GM21529 (cell line): ENCODE measurements around the gene NOS1AP.

Experiments used
- ATAC-seq: cut with Tn5 transposase; IDR thresholded peaks from one replicate; pipeline ENCODE4 v1.9.1; 2021; ENCODE audit not compliant: unreplicated experiment

The NOS1AP gene

DNA sequence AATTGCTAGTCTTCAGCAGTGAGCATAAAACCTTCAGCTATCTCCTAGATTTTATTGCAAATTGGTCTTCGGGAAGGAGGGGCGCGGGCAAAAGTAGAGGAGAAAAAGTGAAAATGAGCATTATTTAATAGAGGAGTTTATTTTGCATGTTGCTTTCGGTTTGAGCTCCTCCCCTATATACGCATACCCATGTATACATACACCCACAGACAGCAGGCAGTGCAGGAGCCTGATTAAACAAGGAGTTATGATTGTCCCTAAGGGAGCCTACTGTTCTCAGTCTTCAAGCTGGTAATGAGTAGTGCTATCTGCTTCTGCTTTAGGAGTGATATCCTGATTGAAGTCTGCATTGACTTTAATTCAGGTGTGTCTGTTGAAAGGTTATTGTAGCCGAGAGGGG, 173.3 kb downstream of the NOS1AP start:
- no peak for ATAC-seq

DNA sequence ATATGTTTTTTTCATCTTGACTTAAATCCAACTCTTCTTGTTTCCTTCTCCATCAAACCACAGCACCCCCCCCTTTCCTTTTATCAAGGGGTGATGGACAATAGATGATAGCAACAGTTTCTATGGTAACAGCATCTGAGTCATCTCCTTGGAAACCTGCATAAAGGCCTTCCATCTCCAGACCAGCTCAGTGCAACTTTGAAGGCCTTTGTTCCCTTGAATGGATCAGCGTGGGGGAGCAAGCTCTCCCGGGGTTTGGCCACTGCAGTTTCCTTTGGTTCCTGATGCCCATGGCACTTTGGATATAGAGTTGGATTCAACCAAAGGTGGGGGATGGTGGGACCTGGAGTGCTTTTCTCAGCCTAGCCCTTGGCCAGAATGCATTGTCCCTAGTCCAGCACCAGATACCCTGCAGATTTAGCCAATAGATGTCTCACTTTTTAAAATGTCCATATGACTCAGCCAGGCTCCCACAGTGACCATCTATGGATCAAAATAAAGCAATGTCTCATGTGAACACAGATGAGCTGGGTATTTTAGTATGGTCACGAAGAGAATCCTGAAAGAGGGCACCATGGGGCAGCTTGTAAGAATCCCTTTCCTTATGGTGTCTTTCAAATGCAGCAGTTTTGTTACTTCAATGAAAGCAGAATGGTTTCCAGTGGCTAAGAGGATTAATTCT, 179.5 kb downstream of the NOS1AP start:
- ATAC-seq = no peak

DNA sequence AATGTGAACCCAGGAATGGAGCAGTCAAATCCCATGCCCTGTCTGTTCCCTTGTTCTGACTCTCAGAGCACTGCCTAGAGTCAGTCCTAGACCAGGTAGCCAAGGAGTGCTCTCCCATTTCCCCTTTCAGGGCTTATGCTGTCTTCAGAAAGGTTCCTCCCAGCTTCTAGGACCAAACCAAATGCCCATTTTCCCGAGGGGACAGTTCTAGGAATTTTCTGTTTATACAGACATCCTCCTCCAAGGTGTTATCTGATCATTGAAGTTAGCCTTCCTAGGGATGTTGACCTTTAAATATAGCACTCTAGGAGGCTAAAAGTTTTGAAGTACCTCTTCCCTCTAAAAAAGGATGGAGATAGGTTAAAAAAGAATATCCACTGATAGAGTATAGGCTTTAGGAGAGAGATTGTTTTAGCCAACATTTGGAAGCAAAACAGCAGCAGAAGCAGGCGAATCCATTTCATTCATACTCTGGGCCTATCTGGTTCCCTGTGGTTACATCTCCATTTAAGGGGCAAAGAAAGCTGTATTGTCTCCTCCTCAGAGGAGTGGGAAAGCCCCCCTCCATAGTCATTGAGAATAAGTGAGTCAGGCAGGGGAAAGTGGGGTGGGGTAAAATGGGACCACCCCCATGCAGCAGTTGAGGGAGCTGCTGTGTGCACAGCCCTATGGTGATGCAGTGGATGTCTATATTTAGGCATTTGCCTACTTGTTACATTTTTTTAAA, 180.7 kb downstream of the NOS1AP start:
- ATAC-seq = no peak

DNA sequence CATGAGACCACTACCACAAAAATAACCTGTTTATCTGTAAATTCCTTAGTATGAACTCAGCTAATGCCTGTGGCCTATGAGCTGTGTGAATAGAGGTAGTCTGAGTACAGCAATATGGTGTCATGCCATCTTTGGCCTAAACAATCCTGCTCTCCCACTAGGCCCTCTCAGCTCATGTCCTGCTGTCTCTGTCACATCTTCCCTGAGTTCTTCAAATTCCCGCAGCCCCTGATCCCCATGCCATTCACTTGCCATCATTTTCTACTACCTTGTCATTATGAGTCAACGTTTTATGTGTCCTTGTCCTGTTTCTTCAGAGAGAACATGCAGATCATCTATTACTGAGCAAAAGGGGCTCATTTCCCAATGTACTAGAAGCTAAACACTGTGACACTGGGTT, 181.6 kb downstream of the NOS1AP start:
- no peak for ATAC-seq

DNA sequence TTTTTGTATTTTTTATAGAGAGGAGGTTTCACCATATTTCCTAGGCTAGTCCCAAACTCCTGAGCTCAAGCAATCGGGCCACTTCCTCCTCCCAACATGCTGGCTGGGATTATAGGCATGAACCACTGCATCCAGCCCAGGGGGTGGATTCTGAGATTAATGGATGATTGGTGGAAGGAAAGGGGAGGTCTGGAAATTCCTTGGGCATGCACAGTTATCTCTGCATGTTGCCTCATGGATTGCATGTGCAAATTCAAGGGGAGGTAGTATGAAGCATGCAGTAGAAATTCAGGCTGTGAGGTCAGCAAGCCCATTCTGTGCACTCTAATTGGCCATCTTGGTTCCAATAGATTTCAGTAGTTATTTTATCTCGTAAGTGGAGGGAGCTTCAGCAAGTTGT, 182.7 kb downstream of the NOS1AP start:
- ATAC-seq = no peak

DNA sequence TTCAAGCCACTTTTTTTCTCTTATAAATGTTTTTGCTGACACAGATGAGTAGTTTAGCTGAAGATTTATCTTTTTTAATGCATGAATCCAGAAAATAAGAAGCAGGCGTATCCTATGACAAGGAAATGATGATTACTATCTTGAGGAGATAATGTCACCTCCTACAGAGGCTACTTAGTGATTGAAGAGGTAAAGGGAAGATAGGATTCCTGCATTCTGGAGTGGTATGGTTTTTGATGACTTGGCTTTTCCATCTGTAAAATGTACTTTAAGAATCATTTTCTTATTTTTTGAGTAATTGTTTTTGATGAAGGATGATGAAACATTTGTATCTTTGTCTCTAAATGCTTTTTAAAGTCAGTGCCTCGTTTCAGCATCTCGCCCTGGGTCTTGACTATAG, 184.3 kb downstream of the NOS1AP start:
- ATAC-seq = no peak

DNA sequence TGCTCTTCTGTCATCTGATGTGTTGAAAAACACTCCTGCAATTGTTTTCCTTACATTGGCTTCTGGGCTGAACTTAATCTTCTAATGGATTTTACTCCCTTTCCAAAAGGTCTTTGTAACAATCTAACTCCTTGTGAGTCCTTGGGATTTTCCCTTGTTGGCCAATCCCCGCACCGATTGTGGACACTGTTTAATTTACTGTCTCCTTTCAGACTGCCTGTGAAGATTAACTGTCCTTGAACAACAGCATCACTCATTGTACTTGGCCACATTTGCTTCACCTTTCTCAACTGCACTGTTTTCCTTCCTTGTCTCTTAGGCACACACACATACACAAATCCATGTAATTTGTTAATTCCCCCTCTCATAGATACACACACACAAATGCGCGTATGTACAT, 186.8 kb downstream of the NOS1AP start:
- ATAC-seq = no peak

DNA sequence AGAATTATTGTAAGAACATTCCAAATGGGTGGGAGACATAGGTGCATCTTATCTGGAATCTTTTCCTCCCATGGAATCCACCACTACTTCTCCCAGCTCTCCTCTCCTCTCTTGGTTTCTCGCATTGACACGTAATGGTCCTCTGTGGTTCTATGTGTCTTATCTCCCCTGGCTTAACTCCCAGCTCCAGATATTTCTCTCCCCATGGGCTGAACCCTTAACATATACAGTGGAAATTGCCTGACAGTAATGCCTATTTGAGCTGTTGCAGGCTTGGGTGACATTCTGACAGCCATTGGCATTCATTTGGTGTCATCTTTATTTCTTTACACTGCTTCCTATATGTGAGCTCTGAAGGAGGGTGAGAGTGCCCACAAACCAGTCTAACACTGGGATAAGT, 188.9 kb downstream of the NOS1AP start:
- ATAC-seq = no peak

DNA sequence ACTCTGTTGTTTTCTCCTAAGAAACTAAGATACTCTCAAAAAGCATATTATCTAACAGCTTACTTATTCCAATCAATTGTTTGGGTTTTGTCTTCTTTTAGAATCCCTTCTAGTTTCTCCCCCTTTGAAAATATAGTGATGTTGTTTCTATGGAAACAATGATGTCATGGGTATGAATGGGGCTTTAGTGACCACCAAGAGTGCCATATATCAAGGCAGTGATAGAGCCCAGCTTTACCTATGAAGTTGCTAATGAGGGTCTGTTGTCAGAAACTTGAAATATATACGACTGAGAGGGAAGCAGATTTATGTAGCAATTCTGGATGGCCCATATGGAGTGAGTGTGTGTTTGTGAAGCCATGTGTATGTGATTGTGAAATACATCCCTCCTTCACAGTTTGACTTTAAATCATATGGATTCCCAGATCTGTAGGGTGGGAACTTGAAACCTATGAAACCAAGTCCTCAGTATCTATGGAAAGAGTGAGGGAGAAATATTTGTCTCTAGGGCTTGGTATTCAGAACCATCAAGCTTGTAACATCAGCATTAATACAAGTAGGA, 190.5 kb downstream of the NOS1AP start:
- ATAC-seq = no peak

DNA sequence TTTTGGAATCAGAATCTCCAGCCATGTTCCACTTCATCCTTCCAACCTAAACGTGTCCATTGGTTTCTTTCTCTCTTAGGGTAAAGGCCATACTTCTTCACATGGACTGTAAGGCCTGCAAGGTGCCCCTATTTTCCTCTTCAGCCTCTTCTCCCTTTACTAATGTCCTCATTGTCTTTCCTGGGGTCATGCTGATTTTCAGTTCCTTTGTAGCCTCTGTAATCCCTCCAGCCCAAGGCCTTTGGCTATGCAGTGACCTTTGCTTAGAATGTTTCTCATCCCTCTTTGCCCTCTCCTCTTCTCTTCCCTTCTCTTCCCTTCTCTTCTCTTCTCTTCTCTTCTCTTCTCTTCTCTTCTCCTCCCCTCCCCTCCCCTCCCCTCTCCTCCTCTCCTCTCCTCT, 194.6 kb downstream of the NOS1AP start:
- no peak for ATAC-seq

DNA sequence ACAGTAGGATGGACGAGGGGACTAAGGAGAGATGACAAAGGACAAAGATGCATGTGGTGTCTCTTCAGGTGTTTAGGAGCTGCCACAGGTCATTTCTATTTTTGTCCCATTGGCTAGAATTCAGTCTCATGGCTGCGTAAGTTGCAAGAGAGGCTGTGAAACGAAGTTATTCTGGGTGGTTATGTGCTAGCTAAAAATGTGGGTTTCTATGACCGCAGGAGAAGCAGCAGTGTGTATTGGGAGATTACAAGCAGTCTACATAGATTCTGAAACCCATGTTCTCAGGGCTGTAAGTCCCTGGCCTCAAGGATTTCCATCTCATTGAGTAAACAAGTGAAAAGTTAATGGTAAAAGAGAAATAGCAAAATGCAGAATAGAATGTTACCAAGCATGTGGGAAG, 196.5 kb downstream of the NOS1AP start:
- no peak for ATAC-seq

DNA sequence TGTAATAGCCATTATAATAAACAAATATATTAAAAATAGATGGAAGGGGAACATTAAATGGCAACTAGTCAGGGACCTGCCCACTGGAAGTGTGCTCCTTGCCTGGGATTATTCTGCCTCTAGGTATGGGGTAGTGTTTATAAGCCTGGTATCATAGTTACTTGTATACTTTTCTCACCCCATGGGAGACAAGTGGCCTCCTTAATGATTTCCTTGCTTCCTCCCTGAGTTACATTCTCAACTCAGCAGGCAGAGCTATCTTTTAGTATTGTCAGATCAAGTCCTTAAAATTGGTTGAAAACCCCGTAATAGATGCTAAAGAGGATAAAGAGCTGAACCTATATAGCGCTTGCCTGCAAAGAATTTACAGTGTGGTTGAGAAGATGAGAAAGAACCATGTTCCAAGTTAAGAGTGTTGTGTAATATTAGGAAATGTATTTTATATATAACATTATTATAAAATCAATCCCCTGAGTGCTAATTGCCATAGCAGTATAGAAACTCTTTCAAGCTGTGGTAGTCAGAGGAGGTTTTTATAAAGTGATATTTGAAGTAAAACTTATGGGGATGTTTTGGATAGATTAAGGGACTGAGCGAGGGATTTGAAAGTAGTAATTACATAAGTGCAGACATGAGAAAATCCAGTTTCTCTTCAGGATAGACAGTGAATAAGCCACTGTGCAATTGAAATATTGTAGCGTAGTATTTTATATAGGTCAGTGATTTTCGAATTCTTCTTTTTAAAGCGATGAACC, 200.7 kb downstream of the NOS1AP start:
- no peak for ATAC-seq

DNA sequence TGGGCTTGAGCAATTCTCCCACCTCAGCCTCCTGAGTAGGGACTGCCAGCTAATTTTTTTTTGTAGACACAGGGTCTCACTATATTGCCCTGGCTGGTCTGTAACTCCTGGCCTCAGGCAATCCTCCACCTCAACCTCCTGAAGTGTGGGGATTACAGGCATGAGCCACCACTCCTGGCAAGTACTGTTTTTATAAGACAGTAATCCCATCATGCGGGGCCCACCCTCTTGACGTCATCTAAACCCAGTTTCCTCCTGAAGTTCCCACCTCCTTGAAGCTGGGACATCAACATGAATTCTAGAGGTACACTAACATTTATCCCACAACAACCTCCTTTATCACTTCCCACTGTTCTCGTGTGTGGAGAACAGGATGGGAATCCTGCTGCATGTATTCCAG, 202.5 kb downstream of the NOS1AP start:
- ATAC-seq = no peak

DNA sequence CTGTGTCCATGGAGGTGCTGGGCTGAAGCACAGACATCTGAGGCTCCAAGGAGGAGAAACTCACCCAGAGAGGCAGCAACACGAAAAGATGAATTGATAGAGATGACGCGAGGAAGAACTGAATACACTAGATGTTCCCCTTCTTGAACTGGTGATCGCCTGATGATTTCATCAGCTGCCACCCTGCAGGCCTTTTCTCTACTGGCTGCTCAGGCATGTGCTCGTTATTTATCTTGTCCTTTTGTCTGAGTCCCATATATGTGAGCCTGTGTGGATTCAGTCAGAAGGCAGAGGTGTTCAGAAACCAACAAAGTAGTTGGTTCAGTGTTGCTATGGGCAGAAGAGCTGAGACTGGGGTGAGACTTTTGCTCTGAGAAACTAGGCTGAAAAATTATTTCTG, 202.9 kb downstream of the NOS1AP start:
- no peak for ATAC-seq

DNA sequence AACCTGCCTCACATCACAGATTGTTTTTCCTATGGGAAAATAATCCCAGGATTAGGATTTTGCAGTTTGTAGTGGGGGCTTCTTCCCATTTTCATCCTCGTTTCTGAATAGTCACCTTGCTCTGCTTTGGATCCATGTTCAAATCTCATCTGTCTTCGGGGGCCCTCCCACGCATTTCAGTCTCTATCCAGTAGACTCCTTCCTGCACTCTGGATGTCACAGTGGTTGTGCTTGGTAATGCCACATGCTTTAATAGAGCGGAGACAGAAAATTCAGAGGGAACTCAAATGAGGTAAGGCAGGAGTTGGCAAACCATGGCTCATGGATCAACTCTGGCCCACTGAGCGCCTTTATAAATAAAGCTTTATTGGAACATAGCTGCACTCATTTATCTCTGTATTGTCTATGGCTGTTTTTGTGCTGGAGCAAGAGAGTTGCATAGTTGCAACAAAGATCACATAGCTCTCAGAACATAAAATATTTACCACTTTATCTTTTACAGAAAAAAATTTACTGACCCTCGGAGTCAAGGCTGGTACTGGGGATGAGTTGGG, 206.2 kb downstream of the NOS1AP start:
- no peak for ATAC-seq

DNA sequence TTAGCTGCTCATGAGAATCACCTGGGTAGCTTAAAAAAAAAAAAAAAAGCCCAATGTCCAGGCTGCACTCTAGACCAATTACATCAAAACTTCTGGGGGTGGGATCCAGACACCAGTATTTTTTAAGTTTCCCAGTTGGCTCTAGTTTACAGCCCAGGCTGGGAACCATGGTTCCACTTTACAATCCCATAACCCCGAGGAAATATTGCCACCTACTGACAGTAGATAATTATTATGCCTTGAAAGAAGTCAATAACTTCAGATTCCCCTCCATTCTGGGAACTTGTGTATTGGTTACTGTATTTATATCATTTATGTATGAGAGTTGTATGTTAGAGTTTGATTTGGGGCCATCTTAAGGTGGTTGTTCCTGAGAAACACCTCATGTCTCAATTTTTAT, 207.0 kb downstream of the NOS1AP start:
- no peak for ATAC-seq

DNA sequence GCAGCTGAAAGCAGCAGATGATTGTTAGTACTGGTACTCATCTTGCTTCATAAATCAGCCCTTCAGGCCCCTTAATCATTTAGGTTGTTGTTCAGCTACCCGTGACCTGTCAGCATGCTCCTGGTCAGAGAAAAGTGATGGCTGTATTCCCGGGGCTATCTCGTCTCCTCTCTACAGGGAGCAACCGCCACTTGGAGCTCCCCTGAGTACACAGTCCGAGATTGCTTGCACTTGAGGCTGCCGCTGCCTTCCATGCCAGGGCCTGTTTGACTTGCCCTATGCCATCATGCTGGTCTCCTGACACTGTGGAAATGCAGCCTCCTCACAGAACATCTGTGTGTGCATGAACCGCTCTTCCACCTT, 209.6 kb downstream of the NOS1AP start:
- ATAC-seq = no peak

DNA sequence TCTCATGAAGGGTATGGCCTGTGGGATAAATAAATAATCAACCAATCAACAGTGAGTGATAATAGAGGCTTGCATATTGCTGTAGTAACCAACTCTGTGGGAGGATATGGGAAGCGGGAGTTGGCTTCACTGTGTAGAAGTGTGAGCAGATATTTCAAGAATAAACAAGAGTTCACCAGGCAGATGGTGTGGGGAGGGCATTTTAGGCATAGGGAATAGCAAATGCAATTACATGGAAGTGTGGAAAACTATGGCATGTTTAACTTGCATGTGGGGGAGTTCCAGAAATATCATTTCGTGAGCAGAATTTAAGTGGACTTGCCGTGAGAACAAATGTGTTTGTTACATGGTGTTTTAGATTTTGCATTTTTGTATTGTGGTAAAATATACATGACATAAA, 211.9 kb downstream of the NOS1AP start:
- no peak for ATAC-seq

DNA sequence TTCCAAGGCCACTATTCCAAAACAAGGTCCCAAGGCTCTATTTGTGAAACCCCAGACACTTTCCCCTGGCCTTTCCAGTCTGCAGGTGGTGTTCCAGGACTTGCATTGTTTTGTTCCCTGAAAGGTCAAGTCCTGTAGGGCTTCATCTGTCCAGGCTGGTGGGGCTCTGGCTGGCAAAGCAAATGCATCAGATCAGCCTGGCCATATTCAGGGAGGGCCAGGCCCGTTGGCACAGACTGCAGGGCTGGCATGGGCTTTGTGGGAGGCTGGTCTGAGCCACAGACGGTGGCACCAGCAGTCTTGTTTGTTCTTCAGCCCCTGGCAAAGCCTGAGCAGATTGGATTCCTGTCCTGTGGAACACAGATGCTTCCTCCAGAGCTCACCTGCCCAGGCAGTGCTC, 214.2 kb downstream of the NOS1AP start:
- ATAC-seq = no peak

DNA sequence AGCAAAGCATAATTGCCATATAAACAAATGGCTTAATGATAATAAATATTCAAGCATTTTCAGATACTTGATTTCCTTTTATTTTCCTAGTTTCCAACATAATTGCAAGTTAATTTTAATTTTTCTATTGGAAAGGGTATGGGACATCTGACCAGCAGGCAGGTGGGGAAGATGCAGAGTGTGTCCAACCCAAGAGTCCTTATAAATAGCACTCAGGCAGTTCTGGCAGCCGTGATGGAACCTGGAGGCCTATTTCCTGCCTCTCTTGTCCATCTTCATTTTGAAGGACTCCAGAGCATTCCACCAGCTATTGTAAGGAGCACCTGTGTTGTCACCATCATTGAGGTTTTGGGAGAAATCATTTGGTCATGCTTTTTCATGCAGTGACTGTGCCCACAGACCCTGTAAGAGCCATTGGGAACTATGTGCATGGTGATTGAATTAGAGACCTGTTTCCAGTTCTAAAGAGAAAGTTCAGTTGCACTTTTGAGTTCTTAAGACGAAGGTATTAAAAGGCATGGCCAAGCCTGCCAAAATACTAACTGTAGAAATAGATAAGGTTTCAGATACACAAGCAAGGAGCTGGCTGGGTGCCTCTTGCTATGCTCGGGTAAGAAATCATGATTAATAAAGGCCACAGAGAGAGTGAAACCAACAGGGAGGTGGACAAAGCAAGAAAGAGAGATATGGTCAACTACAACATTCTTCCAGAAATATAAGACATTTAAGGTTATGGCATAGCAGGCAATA, 214.9 kb downstream of the NOS1AP start:
- ATAC-seq = no peak

DNA sequence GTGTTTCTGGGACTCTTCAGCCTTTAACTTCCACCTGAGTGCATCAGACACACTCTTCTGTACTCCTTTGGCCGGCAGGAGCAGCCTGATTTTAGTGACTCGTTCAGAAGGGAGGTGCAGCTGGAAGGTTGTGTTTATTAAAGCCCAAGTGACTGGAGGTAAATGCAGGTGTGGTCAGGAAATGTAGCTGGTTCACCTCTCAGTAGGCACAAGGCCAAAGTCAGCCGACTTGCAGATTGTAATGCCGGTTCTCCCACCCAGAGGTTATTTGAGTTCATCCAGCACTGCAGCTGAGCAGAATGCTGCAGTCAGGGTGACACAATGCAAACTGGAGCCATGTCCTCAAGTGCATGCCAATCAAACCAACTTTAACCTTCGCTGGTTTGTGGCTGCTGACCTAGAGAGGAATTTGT, 215.7 kb downstream of the NOS1AP start:
- no peak for ATAC-seq
